BE2C (cell line): Measurements from ENCODE around the gene CHEK2.

Experiments used
- DNase-seq: peaks from one replicate; pipeline ENCODE4 v3.0.0-alpha.2; 2020
- H3K27me3 ChIP-seq: fragments of 250-450 bp; sonication (Bioruptor Pico); 2 replicates; pipeline ENCODE4 v1.5.1; 2020; ENCODE audit warnings: mild to moderate bottlenecking
- H3K36me3 ChIP-seq: fragments of 250-450 bp; sonication (Bioruptor Pico); 2 replicates; pipeline ENCODE4 v1.5.1; 2020; ENCODE audit warnings: mild to moderate bottlenecking
- H3K4me1 ChIP-seq: fragments of 250-450 bp; sonication (Bioruptor Pico); 2 replicates; pipeline ENCODE4 v1.5.1; 2020
- H3K4me3 ChIP-seq: 2 replicates; pipeline ENCODE4 v1.5.1; 2011; ENCODE audit warnings: low read depth, low read length
- H3K9me3 ChIP-seq: fragments of 250-450 bp; sonication (Bioruptor Pico); 2 replicates; pipeline ENCODE4 v1.5.1; 2020
- TF ChIP-seq, protein P1 (sequence below): IDR thresholded peaks from 2 replicates; pipeline ENCODE4 v1.5.1; 2012; ENCODE audit warnings: mild to moderate bottlenecking, low read depth, low read length

The CHEK2 gene

DNA sequence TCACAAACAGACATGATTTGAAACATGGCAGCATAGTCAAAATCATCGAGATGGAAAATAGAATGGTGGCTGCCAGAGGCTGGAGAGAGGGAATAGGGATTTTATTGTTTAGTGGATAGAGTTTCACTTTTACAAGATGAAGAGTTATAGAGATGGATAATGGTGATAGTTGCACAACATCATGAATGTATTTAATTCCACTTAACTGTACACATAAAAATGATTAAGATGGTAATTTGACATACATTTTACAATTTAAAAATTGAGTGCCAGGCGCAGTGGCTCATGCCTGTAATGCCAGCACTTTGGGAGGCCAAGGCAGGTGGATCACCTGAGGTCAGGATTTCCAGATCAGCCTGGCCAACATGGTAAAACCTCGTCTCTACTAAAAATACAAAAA is 83.2 kb downstream of the CHEK2 start:
- Histone ChIP-seq H3K36me3 (no peaks in the 10 kb centered on the region), H3K4me3 (no peak overlapping the region), H3K4me1 (peaks cover 10% of the 10 kb centered on the region), H3K9me3 (no peaks in the 10 kb centered on the region), H3K27me3 (no peaks in the 10 kb centered on the region)
- no peak for DNase-seq
- TF ChIP-seq, protein P1, sequence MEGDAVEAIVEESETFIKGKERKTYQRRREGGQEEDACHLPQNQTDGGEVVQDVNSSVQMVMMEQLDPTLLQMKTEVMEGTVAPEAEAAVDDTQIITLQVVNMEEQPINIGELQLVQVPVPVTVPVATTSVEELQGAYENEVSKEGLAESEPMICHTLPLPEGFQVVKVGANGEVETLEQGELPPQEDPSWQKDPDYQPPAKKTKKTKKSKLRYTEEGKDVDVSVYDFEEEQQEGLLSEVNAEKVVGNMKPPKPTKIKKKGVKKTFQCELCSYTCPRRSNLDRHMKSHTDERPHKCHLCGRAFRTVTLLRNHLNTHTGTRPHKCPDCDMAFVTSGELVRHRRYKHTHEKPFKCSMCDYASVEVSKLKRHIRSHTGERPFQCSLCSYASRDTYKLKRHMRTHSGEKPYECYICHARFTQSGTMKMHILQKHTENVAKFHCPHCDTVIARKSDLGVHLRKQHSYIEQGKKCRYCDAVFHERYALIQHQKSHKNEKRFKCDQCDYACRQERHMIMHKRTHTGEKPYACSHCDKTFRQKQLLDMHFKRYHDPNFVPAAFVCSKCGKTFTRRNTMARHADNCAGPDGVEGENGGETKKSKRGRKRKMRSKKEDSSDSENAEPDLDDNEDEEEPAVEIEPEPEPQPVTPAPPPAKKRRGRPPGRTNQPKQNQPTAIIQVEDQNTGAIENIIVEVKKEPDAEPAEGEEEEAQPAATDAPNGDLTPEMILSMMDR, result no peak

DNA sequence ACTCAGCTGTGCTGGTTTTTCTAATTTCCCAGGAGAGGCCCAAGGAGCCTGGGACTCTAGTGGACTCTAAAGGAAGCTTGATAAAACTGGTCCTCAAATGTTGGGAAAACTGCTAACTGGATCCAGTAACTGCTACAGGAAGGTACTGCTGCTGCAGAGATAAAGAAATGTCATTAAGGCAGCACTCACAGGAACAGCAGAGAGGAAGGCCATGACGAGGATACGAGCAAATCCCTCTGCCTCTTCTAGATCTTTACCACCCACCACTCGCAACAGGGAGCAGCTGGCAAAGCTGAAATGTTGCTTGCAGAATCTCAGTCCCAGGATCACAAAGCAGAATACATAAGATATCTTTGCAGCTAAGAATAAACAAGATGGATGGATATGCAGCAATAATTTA is 85.4 kb downstream of the CHEK2 start:
- TF ChIP-seq, protein P1, result no peak
- no peaks in the 10 kb centered on the region for H3K36me3 ChIP-seq
- no peaks in the 10 kb centered on the region for H3K9me3 ChIP-seq

GRCh38 chr22:28650463-28650862 is 91.2 kb downstream of the CHEK2 start:
- Histone ChIP-seq H3K27me3 (no peaks in the 10 kb centered on the region), H3K9me3 (no peaks in the 10 kb centered on the region), H3K4me1 (no peaks in the 10 kb centered on the region; the same call in 1 of the 2 replicates), H3K36me3 (no peaks in the 10 kb centered on the region), H3K4me3 (no peak overlapping the region)
- DNase-seq, result no peak
- TF ChIP-seq, protein P1, result no peak

More for the DNA sequence above, 85.4 kb downstream of the CHEK2 start:
- H3K27me3 ChIP-seq, result no peaks in the 10 kb centered on the region
- peak; percentile 51 for DNase-seq
- peaks cover 10% of the 10 kb centered on the region for H3K4me1 ChIP-seq
- peak overlapping the region; percentile 33 for H3K4me3 ChIP-seq

DNA sequence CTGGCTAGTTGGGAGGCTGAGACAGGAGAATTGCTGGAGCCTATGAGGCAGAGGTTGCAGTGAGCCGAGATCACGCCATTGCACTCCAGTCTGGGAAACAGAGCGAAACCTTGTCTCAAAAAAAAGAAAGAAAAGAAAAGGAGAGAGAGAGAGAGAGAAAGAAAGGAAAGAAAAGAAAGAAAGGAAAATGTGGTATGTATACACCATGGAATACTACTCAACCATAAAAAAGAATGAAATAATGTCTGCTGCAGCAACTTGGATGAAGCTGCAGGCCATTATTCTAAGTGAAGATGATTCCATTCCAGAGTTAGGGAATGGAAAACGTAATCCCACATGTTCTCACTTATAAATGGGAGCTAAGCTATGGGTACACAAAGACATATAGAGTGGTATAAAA is 92.8 kb downstream of the CHEK2 start:
- Histone ChIP-seq H3K36me3 (no peaks in the 10 kb centered on the region), H3K9me3 (no peaks in the 10 kb centered on the region), H3K27me3 (no peaks in the 10 kb centered on the region), H3K4me1 (no peaks in the 10 kb centered on the region), H3K4me3 (no peak overlapping the region)
- no peak for DNase-seq
- TF ChIP-seq, protein P1, result no peak

GRCh38 chr22:28647216-28647615 is 94.4 kb downstream of the CHEK2 start:
- peaks cover 4% of the 10 kb centered on the region for H3K4me1 ChIP-seq
- no peak overlapping the region for H3K4me3 ChIP-seq
- DNase-seq, result no peak
- no peaks in the 10 kb centered on the region for H3K27me3 ChIP-seq
- H3K36me3 ChIP-seq, result no peaks in the 10 kb centered on the region
- no peaks in the 10 kb centered on the region for H3K9me3 ChIP-seq
- TF ChIP-seq, protein P1, result no peak

GRCh38 chr22:28639321-28639720 is 102.3 kb downstream of the CHEK2 start:
- Histone ChIP-seq H3K9me3 (no peaks in the 10 kb centered on the region; the same call in 1 of the 2 replicates), H3K4me1 (peaks cover 4% of the 10 kb centered on the region), H3K27me3 (no peaks in the 10 kb centered on the region), H3K4me3 (no peak overlapping the region), H3K36me3 (no peaks in the 10 kb centered on the region; the same call in 1 of the 2 replicates)
- no peak for DNase-seq
- TF ChIP-seq, protein P1, result no peak
